H9 (cell line): ENCODE data around the gene WDR12. TPM values are rescaled to one million over a fixed set of nuclear protein-coding genes. Genes with fewer than 3 reads are reported as not detected.

Experiments
- DNase-seq: peaks from one replicate; pipeline ENCODE4 v3.0.0-alpha.2; 2017
- H2AFZ ChIP-seq: one replicate; pipeline ENCODE4 v1.6.1; 2013; ENCODE audit warnings: mild to moderate bottlenecking, low read length, control low read depth, moderate library complexity
- H2AK5ac ChIP-seq: 2 replicates; pipeline ENCODE4 v1.6.1; 2013; ENCODE audit warnings: low read length, control low read depth, mixed read lengths; ENCODE audit not compliant: insufficient read length
- H2BK120ac ChIP-seq: one replicate; pipeline ENCODE4 v1.6.1; 2013; ENCODE audit warnings: low read depth, mild to moderate bottlenecking, low read length, control low read depth, inconsistent platforms; ENCODE audit not compliant: poor library complexity, severe bottlenecking
- H2BK12ac ChIP-seq: 2 replicates; pipeline ENCODE4 v1.6.1; 2013; ENCODE audit warnings: low read length, control low read depth, mixed read lengths, low read depth; ENCODE audit not compliant: insufficient read length
- H2BK15ac ChIP-seq: 2 replicates; pipeline ENCODE4 v1.6.1; 2013; ENCODE audit warnings: low read depth, low read length, control low read depth
- H2BK20ac ChIP-seq: one replicate; pipeline ENCODE4 v1.6.1; 2013; ENCODE audit warnings: low read depth, mild to moderate bottlenecking, low read length, control low read depth, inconsistent platforms; ENCODE audit not compliant: poor library complexity, severe bottlenecking
- H2BK5ac ChIP-seq: 2 replicates; pipeline ENCODE4 v1.6.1; 2013; ENCODE audit warnings: low read length, control low read depth, mixed read lengths; ENCODE audit not compliant: insufficient read length
- H3K14ac ChIP-seq: 2 replicates; pipeline ENCODE4 v1.6.1; 2013; ENCODE audit warnings: low read length, control low read depth; ENCODE audit not compliant: insufficient read depth
- H3K18ac ChIP-seq: 2 replicates; pipeline ENCODE4 v1.6.1; 2013; ENCODE audit warnings: low read depth, mild to moderate bottlenecking, mixed read lengths, low read length, control low read depth; ENCODE audit not compliant: insufficient read length
- H3K23ac ChIP-seq: 2 replicates; pipeline ENCODE4 v1.6.1; 2013; ENCODE audit warnings: low read length, control low read depth, mixed read lengths, low read depth; ENCODE audit not compliant: insufficient read length
- H3K23me2 ChIP-seq: 2 replicates; pipeline ENCODE4 v1.6.1; 2013; ENCODE audit warnings: low read depth, mild to moderate bottlenecking, mixed read lengths, low read length, control low read depth; ENCODE audit not compliant: insufficient read length, poor library complexity, severe bottlenecking
- H3K27ac ChIP-seq: 2 replicates; pipeline ENCODE4 v1.5.1; 2013; ENCODE audit warnings: low read length, control low read depth, mixed read lengths, low read depth; ENCODE audit not compliant: insufficient read length
- H3K27me3 ChIP-seq: 2 replicates; pipeline ENCODE4 v1.6.1; 2013; ENCODE audit warnings: low read length, control low read depth, inconsistent platforms; ENCODE audit not compliant: insufficient read depth
- H3K4ac ChIP-seq: 2 replicates; pipeline ENCODE4 v1.6.1; 2013; ENCODE audit warnings: low read depth, mild to moderate bottlenecking, control low read depth, inconsistent platforms, low read length, moderate library complexity
- H3K4me1 ChIP-seq: 2 replicates; pipeline ENCODE4 v1.6.1; 2013; ENCODE audit warnings: low read length, control low read depth, inconsistent platforms; ENCODE audit not compliant: insufficient read depth
- H3K4me2 ChIP-seq: 2 replicates; pipeline ENCODE4 v1.6.1; 2013; ENCODE audit warnings: low read length, control low read depth, mixed read lengths; ENCODE audit not compliant: insufficient read length, insufficient read depth
- H3K56ac ChIP-seq: 2 replicates; pipeline ENCODE4 v1.6.1; 2013; ENCODE audit warnings: low read depth, mild to moderate bottlenecking, mixed read lengths, low read length, control low read depth; ENCODE audit not compliant: insufficient read length
- H3K79me1 ChIP-seq: 2 replicates; pipeline ENCODE4 v1.6.1; 2013; ENCODE audit warnings: low read depth, mild to moderate bottlenecking, moderate library complexity, low read length, control low read depth, inconsistent platforms; ENCODE audit not compliant: insufficient read depth, poor library complexity, severe bottlenecking
- H3K79me2 ChIP-seq: 2 replicates; pipeline ENCODE4 v1.6.1; 2013; ENCODE audit warnings: low read length, control low read depth, inconsistent platforms; ENCODE audit not compliant: insufficient read depth
- H3K9ac ChIP-seq: 2 replicates; pipeline ENCODE4 v1.6.1; 2013; ENCODE audit warnings: low read length, control low read depth, mixed read lengths; ENCODE audit not compliant: insufficient read length; ENCODE audit errors: extremely low read depth
- H3K9me3 ChIP-seq: one replicate; pipeline ENCODE4 v1.6.1; 2013; ENCODE audit warnings: low read depth, low read length, inconsistent platforms; ENCODE audit not compliant: control insufficient read depth
- H3T11ph ChIP-seq: one replicate; pipeline ENCODE4 v1.6.1; 2013; ENCODE audit warnings: mild to moderate bottlenecking, low read length, control low read depth, inconsistent platforms
- H4K20me1 ChIP-seq: one replicate; pipeline ENCODE4 v1.6.1; 2013; ENCODE audit not compliant: control insufficient read depth, insufficient read length, insufficient read depth
- H4K5ac ChIP-seq: 2 replicates; pipeline ENCODE4 v1.6.1; 2013; ENCODE audit warnings: low read depth, mild to moderate bottlenecking, mixed read lengths, low read length, control low read depth; ENCODE audit not compliant: insufficient read length
- H4K8ac ChIP-seq: replicated peaks from 2 replicates; pipeline ENCODE4 v1.6.1; 2013; ENCODE audit warnings: low read length, control low read depth, mixed read lengths, low read depth; ENCODE audit not compliant: insufficient read length
- H4K91ac ChIP-seq: 2 replicates; pipeline ENCODE4 v1.6.1; 2013; ENCODE audit warnings: low read depth, mild to moderate bottlenecking, moderate library complexity, mixed read lengths, low read length, control low read depth; ENCODE audit not compliant: insufficient read length
- H3K27ac Mint-ChIP-seq, 3 experiments: 2 replicates in 2 of 3; 3 replicates in 1 of 3; pipeline ENCODE4 v1.8.0; 2020 to 2021; ENCODE audit warnings: mixed read lengths in 3 of 3, mild to moderate bottlenecking in 1 of 3, moderate library complexity in 1 of 3
- H3K27me3 Mint-ChIP-seq: 2 replicates; pipeline ENCODE4 v1.8.0; 2021; ENCODE audit warnings: low read depth, mild to moderate bottlenecking, moderate library complexity, mixed read lengths
- H3K36me3 Mint-ChIP-seq, 3 experiments: 2 replicates in 2 of 3; 3 replicates in 1 of 3; pipeline ENCODE4 v1.8.0; 2020 to 2021; ENCODE audit warnings: low read depth in 3 of 3, mixed read lengths in 3 of 3; ENCODE audit not compliant: insufficient read depth in 1 of 3
- H3K4me1 Mint-ChIP-seq, 2 experiments: 2 replicates each; pipeline ENCODE4 v1.8.0; 2020; ENCODE audit warnings: mixed read lengths in 2 of 2
- H3K4me3 Mint-ChIP-seq, 2 experiments: 2 replicates in 1 of 2; 3 replicates in 1 of 2; pipeline ENCODE4 v1.8.0; 2020 to 2021; ENCODE audit warnings: mild to moderate bottlenecking in 2 of 2, mixed read lengths in 2 of 2, moderate library complexity in 1 of 2
- H3K9me3 Mint-ChIP-seq, 2 experiments: 2 replicates in 1 of 2; 3 replicates in 1 of 2; pipeline ENCODE4 v1.8.0; 2020; ENCODE audit warnings: mild to moderate bottlenecking in 2 of 2, mixed read lengths in 2 of 2, moderate library complexity in 1 of 2
- WGBS: extraction: QIAGEN DNeasy Blood & Tissue Kit; methylation state at CpG from one replicate; pipeline ENCODE4 v1.1.7; 2013; ENCODE audit warnings: missing lambda C conversion rate, low lambda C conversion rate, mixed read lengths; ENCODE audit not compliant: insufficient read length; ENCODE audit errors: extremely low coverage; 5-methylcytosine and 5-hydroxymethylcytosine counted together
- total RNA-seq: library from RNA; stranded (reverse); gene quantifications from 2 replicates; pipeline ENCODE4 v1.2.1, GENCODE V29; 2021
- TF ChIP-seq, protein P1 (sequence below): fragments of 200-600 bp; sonication (generic); conservative IDR thresholded peaks from 3 replicates; pipeline ENCODE4 v1.8.0; 2021; ENCODE audit warnings: antibody characterized with exemption, mild to moderate bottlenecking

WDR12 gene
- total RNA-seq, 1 experiment from 2014 or later: 129 TPM

- H3K18ac ChIP-seq: no peak overlapping the region
- no peak overlapping the region for H2BK20ac ChIP-seq
- peaks cover 4 to 5% of the 10 kb centered on the region in 2 experiments; a peak in 3 of 4 replicates for H3K4me1 Mint-ChIP-seq
- H2AFZ ChIP-seq: no peak overlapping the region
- no peaks in the 10 kb centered on the region for H3K27me3 ChIP-seq
- no peak overlapping the region for H4K5ac ChIP-seq
- peaks cover 23 to 43% (median 41%) of the 10 kb centered on the region in 3 experiments; a peak in 6 of 7 replicates for H3K36me3 Mint-ChIP-seq
- H3K4ac ChIP-seq: no peak overlapping the region
- H2BK12ac ChIP-seq: no peak overlapping the region
- H3K79me1 ChIP-seq: no peaks in the 10 kb centered on the region
- H3K27me3 Mint-ChIP-seq: no peaks in the 10 kb centered on the region
- H4K20me1 ChIP-seq: no peaks in the 10 kb centered on the region
- no peak overlapping the region for H3K27ac Mint-ChIP-seq
- no peak overlapping the region for H3K14ac ChIP-seq
- H4K8ac ChIP-seq: no peak overlapping the region
- no peak overlapping the region for H3K4me3 Mint-ChIP-seq
- no peaks in the 10 kb centered on the region for H3K23me2 ChIP-seq
- H3K9me3 Mint-ChIP-seq: peaks cover 34 to 35% of the 10 kb centered on the region in 2 experiments
- H3K4me2 ChIP-seq: no peak overlapping the region
- no peak overlapping the region for H3T11ph ChIP-seq
- no peak overlapping the region for H3K9ac ChIP-seq
- DNase-seq: no peak
- H2BK15ac ChIP-seq: no peak overlapping the region
- no peaks in the 10 kb centered on the region for H3K9me3 ChIP-seq
- no CpG with 5 or more reads among the region's 3 CpGs for WGBS
- no peak overlapping the region for H2AK5ac ChIP-seq
- TF ChIP-seq, protein P1, sequence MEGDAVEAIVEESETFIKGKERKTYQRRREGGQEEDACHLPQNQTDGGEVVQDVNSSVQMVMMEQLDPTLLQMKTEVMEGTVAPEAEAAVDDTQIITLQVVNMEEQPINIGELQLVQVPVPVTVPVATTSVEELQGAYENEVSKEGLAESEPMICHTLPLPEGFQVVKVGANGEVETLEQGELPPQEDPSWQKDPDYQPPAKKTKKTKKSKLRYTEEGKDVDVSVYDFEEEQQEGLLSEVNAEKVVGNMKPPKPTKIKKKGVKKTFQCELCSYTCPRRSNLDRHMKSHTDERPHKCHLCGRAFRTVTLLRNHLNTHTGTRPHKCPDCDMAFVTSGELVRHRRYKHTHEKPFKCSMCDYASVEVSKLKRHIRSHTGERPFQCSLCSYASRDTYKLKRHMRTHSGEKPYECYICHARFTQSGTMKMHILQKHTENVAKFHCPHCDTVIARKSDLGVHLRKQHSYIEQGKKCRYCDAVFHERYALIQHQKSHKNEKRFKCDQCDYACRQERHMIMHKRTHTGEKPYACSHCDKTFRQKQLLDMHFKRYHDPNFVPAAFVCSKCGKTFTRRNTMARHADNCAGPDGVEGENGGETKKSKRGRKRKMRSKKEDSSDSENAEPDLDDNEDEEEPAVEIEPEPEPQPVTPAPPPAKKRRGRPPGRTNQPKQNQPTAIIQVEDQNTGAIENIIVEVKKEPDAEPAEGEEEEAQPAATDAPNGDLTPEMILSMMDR: no peak
- no peaks in the 10 kb centered on the region for H3K79me2 ChIP-seq
- H2BK5ac ChIP-seq: no peak overlapping the region
- no peaks in the 10 kb centered on the region for H3K4me1 ChIP-seq
- no peak overlapping the region for H2BK120ac ChIP-seq
- H3K56ac ChIP-seq: no peak overlapping the region
- H4K91ac ChIP-seq: no peak overlapping the region
- H3K27ac ChIP-seq: no peak overlapping the region
- H3K23ac ChIP-seq: no peak overlapping the region
Observed at GRCh38 chr2:202944816-202945215, 33.3 kb upstream of the WDR12 start.
